HG02970 (cell line): ENCODE data around the gene PIK3R5.

Source experiments
- ATAC-seq: cut with Tn5 transposase; IDR thresholded peaks from one replicate; pipeline ENCODE4 v1.9.1; 2021; ENCODE audit warnings: mild to moderate bottlenecking, moderate library complexity, moderate number of reproducible peaks; ENCODE audit not compliant: unreplicated experiment, low FRiP score

Gene PIK3R5

DNA sequence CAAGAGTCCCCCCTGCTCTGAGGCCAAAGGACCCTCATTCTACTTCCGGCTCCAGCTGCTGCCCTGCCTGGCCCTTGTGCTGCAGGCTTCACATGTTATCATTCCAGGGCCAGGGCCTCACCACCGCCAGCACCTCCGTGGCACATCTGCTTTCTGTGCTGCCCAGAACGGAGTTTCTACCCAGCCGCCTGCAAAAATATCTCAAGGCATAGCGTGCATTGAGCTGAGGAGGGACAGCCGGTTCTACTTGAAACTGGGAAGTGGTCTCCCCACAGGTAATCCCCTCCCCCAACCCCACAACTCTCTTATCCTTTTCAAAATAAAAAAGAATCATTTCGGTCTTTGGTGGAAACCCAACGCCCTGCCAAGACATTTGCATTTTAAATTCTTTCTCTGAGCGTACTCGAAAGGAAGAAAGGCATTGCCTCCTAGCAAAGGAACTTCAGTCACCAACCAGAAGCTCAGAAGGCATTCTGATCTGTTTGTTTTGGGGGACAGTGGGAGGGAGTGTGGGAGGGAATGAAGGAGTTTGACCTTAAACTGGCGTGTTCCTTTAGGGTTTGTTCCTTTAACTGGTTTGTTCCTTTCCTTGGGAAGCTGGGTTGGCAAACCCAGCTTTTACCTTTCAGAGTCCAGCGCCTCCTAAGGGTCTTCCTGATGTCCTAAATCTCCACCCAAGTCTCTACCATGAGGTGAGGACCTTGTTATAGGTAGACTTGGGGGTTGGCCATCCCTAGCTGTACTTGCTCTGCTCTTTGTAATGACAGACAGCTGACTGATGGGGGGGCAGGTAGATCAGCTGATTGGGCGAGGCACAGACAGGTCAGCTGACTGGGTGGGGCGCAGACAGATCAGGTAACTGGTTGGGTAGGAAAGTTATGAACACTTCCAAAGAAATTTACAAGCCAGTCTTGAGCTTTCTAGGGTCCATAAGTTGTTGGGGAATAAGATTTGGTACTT is 64.6 kb downstream of the PIK3R5 start:
- ATAC-seq = no peak

DNA sequence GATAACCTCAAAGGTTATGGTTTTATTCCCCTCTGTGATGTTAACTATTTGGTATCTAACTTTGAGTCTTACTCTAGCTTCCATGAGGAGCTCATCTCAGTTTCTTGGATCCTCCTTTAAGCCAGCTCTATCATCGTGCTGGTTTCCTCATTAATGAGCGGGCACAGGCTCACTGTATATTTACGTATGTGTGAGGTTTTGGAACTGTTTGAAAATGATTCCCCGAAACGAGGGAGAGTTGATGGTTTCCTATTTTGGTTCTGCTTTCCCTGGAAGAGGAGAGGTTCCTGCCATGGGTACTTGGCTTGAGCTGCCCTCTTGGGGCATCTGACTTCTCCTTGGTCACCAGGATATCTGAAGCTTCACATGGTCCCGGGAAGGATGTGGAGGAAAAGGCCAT is 65.3 kb downstream of the PIK3R5 start:
- no peak for ATAC-seq

DNA sequence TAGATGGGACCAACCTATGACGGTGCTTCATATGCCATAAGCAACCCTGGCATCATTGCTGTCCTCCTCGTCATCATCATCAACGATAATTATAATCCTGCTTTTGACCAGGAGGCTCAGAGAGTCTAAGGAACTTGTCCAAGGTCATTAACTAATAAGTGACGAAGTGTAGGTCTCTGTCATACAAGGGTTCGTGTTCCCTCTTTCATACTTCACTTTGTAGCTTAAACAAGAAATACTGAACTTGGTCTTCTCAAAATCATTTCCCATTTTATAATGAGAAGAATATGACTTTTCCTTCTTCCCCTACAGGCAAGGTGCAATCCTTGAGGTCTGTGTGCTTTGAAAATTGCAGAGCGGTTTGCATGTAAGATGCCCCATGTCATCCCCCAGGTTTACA is 66.9 kb downstream of the PIK3R5 start:
- ATAC-seq = no peak

DNA sequence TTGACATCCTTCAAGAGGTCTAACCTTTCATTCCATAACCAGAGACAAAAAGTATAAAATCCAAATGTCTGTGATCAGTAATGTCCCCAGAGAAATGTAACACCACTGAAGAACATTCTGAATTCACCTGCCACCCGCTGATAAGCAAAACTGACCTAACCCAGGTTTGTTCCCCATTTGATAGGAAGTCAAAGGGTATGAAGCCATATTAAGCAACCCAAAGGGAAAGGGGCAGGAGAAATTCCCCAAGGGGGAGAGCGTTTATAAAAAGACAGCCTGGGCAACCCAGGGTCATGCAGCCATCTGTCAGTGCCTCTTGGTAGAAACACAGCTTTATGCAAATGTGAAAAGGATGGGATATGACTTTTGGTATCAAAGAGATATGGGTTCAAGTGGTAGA is 67.4 kb downstream of the PIK3R5 start:
- no peak for ATAC-seq

DNA sequence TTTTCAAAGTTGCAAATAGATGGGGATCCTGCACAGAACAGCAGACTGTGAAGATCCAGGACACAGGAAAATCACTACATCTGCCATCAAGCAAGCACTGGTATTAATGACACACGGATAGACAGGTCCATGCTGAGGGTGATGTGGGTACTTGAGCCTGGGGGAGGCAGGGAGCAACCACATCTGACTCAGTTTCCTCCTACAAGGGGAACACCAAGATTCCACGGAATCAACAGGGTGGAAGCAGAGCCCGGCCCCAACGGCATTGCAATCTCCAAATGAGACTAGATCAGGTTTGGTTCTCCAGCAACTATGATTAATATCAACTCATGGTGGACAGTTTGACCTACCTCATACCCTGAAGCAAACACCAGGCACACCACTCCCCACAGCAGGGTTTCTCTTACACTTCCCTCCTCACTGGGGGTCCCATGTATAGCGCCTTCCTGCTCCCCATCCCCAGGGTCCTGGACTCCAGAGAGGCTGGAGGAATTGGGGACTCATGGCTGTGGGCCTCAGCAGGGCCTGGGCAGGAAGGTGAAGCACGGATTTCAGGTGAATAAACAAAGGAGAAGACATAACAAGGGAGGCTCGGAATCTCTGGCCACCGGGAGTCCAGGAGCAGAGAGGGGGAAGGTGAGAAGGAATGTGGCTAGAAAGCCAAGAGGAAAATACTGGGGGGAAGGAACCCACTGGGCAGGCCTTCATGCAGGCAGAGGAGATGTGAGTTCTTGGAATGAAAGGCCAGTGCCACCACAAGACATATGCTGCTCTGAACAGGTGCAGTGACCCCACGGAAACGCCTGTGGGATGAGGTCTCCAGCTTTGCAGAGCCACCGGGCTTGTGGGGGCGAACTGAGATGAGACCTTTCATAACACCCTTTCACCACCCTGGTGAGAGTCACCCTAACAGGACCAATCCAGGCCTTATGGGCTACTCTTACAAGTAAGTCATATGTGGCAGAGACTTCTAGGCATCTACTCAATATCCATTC is 68.6 kb downstream of the PIK3R5 start:
- ATAC-seq = no peak

DNA sequence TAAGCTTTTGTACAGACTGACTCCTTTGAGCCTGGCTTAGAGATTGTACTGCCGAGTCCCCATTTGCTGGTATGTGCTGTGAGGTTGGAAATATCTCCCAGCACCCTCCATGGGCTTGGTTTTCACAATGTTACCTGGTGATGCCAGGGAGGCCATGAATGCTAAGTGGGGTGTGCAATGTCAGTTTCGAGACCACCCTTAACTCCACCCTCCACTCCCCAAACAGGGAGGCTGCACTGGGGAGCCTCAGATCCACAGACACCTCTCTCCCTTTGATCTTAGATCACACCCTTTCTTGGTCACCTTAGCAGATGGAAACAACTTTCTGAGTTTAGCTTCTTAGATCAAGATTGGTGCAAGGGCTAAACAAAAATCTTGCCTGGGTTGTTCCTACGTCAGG is 69.4 kb downstream of the PIK3R5 start:
- no peak for ATAC-seq

DNA sequence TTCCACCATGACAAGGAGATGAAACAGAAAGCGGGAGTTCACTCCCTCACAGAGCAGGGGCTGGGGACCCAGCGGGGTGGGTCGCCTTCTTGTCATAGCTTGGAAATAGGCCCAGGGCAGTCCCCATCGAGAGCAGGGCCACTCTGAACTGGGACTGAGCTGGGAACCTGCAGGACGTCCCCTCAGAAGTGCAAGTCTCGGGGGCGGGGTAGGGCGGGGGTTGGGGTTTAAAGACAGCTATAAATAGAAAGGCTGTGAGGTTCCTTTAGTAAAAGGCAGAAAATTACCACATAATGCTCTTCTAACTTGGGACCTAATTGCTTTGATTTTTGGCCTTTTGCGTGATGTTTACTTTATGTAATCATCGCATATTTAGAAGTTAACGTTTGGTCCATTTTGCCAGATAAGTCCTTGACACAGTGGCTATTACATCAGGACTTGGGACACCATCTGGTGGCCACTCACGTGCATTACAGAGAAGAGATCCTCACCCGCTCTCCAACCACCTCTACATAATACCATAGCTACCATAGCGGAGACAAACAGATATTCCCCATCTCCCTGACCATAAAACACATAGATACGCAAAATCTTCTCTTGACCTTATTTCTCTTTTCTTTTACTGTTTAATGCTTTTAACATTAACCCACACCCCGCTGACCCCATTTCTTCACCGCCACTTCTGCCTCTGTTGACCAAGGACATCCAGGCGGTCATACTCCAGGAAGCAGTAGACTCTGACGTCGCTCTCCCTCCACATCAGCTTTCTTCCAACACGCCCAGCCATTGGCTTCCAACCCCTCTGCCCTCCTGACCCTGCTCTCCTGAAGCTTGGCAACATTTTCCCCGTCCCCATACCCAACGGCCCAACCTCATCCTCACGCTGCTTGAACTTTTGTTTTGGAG is 70.6 kb downstream of the PIK3R5 start:
- ATAC-seq = no peak

DNA sequence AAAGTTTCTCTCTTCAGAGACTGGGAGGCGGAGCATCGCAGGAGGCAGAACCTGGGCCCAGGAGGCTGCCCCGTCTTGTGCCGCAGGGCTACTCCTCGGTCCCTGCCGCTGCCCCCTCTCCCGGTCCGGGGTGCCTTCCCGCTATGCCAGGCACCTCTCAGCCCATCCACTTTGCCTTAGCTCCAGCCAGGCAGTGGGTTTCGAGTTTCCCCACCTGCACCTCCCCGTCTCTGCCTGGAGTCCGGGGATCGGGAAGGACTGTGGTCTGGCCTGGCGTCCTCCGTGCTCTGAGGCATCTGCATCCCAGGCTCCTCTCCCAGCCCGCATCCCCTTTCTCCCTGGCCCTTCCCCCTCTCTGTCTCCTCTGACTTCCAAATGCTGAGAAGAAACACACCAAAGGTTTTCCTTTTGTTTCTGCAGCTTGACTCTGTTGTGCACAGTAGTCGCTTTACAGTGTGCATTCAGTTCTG is 71.3 kb downstream of the PIK3R5 start:
- no peak for ATAC-seq

DNA sequence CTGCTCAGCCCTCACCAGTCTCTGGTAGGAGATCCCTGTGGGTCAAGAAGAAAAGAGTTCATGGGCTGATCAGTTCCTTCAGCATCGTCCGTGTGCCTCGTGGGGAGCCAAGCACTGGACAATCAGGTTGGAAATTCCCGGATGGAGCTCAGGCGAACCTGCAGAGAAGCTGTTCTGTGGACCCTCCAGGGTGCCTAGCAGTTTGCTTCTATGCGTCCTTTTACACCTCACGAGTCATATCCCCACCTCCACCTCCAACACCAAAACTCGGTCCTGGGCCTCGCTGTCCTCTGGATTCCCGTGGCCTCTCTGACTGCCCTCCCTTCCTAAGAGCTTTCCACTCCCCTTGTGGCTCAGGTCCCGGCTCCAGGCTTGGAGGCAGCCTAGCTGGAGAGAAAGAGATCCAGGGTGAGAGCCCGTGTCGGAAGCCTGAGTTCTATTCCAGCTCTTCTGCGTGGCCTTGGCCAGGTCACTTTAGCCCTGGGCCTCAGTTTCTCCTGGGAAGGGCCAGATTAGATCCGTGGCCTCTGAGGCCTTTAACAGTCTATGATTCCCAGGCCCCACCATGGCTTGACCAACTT is 71.8 kb downstream of the PIK3R5 start:
- ATAC-seq = no peak

DNA sequence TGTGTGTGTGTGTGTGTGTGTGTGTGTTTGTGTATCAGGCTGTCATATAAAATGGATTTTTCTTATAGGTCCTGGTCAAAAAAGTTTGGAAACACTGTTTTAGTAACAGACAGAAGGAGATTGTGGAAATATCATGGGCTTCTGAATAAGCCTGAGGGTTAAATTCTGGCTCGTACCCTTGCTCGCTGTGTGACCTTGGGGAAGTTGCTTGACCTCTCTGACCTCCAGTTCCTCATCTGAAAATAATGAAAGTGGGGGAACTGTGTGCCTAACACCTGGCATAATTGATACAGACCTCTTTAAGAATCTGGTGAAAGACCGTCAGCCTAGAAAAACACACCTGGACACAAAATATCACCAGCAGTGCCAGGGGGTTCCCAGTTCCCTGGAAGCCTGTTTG is 72.4 kb downstream of the PIK3R5 start:
- no peak for ATAC-seq

DNA sequence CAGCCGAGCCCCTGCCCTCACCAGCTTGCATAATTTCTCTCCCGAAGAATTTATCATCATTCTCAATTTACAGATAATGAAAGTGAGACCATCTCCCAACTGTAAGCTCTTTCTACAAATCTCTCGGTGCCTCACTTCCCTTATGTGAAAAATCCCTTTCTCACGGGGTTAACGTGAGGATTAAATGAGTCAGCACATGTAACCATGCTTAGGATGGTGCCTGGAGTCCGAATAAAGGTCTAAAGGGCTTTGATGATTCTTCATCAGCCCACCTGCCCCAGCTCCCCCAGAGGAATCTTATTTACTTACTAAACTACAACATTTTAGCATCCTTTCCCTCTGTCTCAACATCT is 73.2 kb downstream of the PIK3R5 start:
- ATAC-seq = no peak

DNA sequence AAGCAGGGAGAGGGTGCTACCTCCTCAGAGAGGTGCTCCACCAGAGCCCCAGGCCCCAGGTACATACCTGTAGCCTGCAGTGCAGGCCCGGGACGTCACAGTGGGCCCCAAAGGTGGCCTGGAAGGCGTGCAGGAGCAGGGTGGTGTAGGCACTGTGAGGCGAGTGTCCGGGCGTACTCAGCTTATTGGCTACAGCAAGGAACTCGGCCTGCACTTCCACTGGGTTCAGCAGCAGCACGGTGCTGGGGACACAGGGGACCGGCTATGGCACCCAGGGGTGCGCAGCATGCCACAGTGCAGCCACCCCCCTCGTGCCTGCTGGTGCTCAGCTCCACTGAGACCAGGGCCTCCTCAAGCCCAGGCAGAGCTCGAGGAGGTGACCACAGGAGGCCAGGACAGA is 74.8 kb downstream of the PIK3R5 start:
- no peak for ATAC-seq

DNA sequence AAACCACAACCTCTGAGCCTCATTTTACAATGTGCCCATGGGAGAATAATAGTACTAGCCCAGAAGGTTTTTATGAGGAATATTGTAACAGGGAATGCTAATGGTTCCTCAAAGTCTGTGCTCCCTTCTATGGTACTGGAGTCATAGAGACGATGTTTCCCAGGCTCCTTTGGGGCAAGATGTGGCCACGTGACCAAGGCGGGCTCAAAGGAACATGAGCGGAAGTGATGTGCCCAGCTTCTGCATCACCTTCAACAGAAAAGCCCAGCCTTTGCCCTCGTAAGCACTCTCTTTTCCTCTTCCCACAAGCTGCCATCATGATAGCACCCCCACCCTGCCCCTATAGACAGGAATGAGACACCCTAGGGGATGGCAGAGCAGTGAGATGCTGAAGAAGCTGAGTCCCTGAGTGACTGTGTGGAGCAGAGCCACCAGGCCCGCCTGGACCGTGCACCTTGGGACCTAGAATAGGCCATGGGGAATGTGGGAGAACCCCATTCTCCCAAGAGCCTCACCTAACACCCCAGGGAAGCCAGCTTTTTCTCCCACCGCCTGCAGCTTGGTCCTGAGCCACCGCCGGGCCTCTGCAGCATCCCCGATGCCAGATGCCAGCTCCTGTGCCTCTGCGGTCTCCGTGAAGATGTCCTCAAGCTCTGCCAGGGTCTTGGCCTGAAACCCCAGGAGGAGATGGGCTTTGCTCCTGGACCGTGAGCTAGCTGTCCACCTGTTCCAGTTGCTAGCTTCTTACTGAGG is 75.9 kb downstream of the PIK3R5 start:
- no peak for ATAC-seq

DNA sequence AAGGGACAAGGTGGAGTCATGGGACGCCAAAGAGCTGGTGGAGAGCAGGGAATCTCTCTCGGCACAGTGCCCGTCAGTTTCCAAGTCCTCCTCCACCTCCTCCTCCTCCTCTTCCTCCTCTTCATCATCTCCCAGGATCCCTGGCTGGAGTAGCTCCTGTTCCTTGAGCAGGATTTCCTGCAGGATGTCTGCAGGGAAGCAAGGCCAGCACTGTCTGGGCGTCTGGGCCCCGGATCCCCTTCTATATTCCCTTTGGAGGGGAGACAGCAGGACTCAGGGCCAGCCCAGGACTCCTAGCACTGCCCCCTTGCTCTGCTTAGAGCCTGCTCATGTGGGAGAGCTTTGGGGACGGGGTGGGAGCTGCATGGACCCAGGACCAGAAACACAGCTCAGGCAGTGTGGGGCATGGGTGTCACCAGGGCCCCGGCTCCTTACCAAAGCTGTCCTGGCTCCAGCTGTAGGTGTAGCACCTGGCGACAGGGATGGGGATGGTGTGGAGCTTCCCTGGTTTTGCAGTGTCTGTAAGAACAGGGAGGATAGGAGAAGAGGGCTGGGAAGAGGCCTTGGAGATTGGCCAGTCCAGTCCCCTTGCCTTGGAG is 76.7 kb downstream of the PIK3R5 start:
- no peak for ATAC-seq

DNA sequence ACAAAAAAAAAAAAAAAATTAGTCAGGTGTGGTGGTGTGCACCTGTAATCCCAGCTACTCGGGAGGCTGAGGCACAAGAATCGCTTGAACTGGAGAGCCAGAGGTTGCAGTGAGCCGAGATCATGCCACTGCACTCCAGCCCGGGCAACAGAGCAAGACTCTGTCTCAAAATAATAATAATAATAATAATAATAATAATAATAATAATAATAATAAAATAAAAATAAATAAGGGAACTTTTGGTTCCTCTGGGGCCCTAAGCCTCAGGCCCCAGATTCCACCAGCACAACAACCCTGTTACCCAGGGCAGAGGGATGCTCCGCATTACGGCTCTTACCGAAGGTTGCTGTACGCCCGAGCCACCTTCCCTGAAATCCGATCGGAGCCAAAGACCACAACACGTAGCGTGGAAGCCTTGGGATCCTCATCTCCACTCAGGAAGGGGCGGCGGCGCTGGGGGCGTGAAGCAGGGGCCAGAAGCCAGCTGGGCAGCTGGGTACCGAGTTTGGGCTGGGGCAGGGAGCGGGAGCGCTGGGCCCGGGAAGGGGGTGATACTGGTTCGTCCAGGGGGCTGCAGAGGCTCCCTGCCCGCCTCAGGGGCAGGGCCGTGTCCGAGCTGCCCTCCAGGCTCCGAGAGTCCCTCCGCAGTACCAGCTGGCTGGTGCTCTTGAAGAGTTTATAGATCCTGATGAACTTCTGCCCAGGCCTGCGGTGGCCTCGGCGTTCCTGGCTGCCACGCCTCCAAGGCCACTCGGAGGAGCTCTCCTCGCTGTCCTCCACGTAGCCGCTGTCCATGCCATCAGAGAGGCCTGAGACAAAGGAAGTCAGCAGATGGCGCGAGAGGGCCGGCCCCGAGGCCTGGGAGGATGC is 77.4 kb downstream of the PIK3R5 start:
- ATAC-seq = no peak

DNA sequence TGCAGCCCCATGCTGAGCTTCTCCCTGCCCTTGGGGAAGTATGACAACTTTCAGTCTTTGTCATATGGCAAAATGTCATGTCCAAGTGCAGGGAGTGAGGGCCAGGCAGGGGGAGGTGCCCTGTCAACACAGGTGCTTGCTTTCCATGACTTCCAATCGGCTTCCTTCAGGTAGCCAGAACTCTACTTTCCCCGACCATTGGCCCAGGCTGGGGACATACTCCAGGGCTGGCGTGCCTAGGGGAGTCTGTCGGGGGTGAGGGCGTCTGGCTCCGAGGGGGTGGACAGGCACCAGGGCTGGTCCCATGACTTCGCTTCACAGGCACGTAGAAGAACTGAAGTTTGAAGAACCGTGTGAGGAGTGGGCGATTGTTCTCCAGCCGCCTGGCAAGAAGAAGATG is 78.2 kb downstream of the PIK3R5 start:
- ATAC-seq = no peak

DNA sequence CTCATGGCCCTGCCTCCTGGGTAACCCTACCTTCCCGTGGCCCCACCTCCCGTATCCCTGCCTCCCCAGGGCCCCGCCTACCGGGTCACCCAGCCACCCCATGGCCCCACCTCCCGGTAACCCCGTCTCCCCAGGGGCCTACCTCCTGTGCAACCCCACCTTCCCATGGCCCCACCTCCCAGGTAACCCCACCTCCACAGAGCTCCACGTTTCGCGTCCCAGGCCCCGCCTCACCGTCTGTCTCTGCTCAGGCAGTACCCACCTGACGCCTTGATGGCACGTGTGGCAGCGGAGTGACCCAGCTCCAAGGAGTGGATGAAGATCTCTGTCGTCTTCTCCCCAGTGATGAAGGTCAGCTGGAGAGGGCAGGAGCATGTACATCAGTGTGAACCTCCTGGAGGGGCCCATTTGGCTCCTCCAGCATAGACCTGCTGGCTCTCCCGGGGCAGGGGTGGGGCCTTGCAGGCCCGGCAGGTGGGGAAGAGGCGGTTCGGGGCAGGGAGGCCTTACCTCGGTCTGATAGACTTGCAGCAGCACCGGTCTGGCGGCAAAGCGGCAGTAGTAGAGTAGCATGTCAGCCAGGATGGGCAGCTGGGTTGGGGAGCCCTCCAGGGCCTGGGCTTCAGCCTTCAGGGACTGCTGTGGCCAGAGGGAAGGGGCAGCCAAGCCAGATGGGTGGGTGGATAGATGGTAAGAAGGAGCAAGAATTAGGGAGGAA is 79.4 kb downstream of the PIK3R5 start:
- no peak for ATAC-seq
